ENCODE data around the gene NEK1.

DNA sequence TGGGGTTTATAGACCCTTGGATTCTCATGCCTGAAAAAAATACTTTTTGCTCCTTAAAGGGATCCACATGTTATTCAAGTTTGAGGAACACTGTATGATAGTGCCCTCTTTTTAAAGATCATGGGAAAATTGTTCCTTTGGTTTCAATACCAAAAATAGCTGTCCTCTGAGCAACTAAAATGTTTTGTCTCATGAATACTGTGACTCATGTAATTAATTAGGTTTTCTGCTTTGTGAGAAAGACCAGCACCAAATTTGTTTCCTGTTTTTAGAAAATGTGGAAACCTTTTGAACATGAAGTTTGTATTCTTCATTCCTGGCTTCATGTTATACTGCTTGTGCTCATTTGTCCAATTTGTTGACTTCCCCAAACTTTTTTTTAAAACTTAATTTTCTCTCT, 214.1 kb downstream of the NEK1 start:
- TF ChIP-seq POLR2A (IDR thresholded peaks at IDR 0.05; ENCODE audit: control extremely low read depth in 1 of 2, low read depth in 2 of 2, low read length in 2 of 2), result no peak
- TF ChIP-seq, protein P1, sequence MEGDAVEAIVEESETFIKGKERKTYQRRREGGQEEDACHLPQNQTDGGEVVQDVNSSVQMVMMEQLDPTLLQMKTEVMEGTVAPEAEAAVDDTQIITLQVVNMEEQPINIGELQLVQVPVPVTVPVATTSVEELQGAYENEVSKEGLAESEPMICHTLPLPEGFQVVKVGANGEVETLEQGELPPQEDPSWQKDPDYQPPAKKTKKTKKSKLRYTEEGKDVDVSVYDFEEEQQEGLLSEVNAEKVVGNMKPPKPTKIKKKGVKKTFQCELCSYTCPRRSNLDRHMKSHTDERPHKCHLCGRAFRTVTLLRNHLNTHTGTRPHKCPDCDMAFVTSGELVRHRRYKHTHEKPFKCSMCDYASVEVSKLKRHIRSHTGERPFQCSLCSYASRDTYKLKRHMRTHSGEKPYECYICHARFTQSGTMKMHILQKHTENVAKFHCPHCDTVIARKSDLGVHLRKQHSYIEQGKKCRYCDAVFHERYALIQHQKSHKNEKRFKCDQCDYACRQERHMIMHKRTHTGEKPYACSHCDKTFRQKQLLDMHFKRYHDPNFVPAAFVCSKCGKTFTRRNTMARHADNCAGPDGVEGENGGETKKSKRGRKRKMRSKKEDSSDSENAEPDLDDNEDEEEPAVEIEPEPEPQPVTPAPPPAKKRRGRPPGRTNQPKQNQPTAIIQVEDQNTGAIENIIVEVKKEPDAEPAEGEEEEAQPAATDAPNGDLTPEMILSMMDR (IDR thresholded peaks at IDR 0.05; ENCODE audit: control extremely low read depth in 1 of 3, insufficient read depth in 1 of 3, low read depth in 1 of 3, low read length in 3 of 3), result no peak
